Smooth muscle cell (in vitro differentiated cells): ENCODE data around the gene CHIT1. TPM values are rescaled to one million over a fixed set of nuclear protein-coding genes. Genes with fewer than 3 reads are reported as not detected.
"Not testable (repeated sequence)": the region's sequence is repeated elsewhere in the genome, so short reads cannot be mapped to it uniquely, and the experiment has no call there.

ENCODE experiments used
- DNase-seq: peaks from one replicate; lab custom pipeline; 2025; ENCODE audit not compliant: unreplicated experiment; lab: John Stamatoyannopoulos, UW
- H2AFZ ChIP-seq: fragments of 200-600 bp; sonication (generic); 2 replicates; pipeline ENCODE4 v1.6.0; 2016; ENCODE audit warnings: antibody characterized with exemption, low read depth, mild to moderate bottlenecking
- H3F3A ChIP-seq: fragments of 200-600 bp; sonication (generic); 2 replicates; pipeline ENCODE4 v1.6.0; 2017; ENCODE audit warnings: antibody characterized with exemption, low read depth
- H3K27ac ChIP-seq: fragments of 200-600 bp; sonication (generic); 2 replicates; pipeline ENCODE4 v1.5.1; 2016; ENCODE audit warnings: low read depth, mild to moderate bottlenecking
- H3K27me3 ChIP-seq: fragments of 200-600 bp; sonication (generic); 2 replicates; pipeline ENCODE4 v1.6.1; 2016; ENCODE audit warnings: low read depth, mild to moderate bottlenecking
- H3K36me3 ChIP-seq: fragments of 200-600 bp; sonication (generic); 2 replicates; pipeline ENCODE4 v1.5.1; 2016; ENCODE audit warnings: low read depth
- H3K4me1 ChIP-seq: fragments of 200-600 bp; sonication (generic); 2 replicates; pipeline ENCODE4 v1.5.1; 2016; ENCODE audit warnings: low read depth
- H3K4me2 ChIP-seq: fragments of 200-600 bp; sonication (generic); 2 replicates; pipeline ENCODE4 v1.6.0; 2016; ENCODE audit warnings: mild to moderate bottlenecking
- H3K4me3 ChIP-seq: fragments of 200-600 bp; sonication (generic); 2 replicates; pipeline ENCODE4 v1.5.1; 2016; ENCODE audit warnings: mild to moderate bottlenecking
- H3K79me2 ChIP-seq: fragments of 200-600 bp; sonication (generic); 2 replicates; pipeline ENCODE4 v1.6.0; 2016; ENCODE audit warnings: low read depth, mild to moderate bottlenecking
- H3K9ac ChIP-seq: fragments of 200-600 bp; sonication (generic); 2 replicates; pipeline ENCODE4 v1.6.0; 2016; ENCODE audit warnings: low read depth
- H3K9me3 ChIP-seq: fragments of 200-600 bp; sonication (generic); replicated peaks from 2 replicates; pipeline ENCODE4 v1.5.1; 2016; ENCODE audit warnings: low read depth
- H4K20me1 ChIP-seq: fragments of 200-600 bp; sonication (generic); 2 replicates; pipeline ENCODE4 v1.6.0; 2016; ENCODE audit warnings: low read depth
- WGBS: methylation state at CpG from one replicate; pipeline ENCODE4 v1.1.7; 2016; ENCODE audit warnings: low lambda C conversion rate; 5-methylcytosine and 5-hydroxymethylcytosine counted together
- polyA plus RNA-seq: library from polyadenylated mRNA; unstranded; fragments of >200 nt; fragmentation: Nextera tagmentation; extraction: Ambion mirVana; gene quantifications from 2 replicates; pipeline ENCODE4 v1.2.1, GENCODE V29; 2016
- total RNA-seq: library from RNA; depleted of rRNA; stranded (reverse); fragments of >200 nt; gene quantifications from 2 replicates; pipeline ENCODE4 v1.2.3, GENCODE V29; 2014
- TF ChIP-seq, protein P1 (sequence below): fragments of 200-600 bp; sonication (generic); IDR thresholded peaks from 2 replicates; pipeline ENCODE4 v1.5.1; 2017; ENCODE audit warnings: borderline replicate concordance, mild to moderate bottlenecking, antibody characterized with exemption; ENCODE audit not compliant: insufficient read depth, poor library complexity, severe bottlenecking

Gene CHIT1
- total and polyA plus RNA-seq, 2 experiments from 2014 or later: not detected

DNA sequence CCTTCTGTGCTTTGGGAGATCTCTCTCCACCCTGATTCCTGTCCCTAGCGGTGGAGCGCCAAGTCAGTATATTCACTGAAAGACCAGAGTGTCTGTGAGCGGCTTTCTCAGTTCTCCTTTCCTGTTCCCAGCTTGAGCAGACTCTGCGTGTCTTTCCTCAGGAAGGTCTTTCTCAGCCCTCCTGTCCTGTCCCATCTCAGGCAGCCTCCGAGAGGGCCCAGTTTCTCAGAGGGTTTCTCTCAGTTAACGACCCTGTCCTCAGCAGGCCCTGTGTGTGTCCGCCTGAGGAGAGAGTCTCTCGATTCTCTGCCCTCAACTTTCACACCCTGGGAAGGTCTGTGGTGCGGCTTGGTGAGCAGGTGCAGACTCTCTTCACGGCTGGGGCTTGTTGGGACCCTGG, 34.0 kb upstream of the CHIT1 start:
- DNase-seq: no peak
- WGBS: 86% methylated on average over 10 of the region's 10 CpGs
- Histone ChIP-seq H3K4me1 (no peaks in the 10 kb centered on the region), H3K79me2 (no peaks in the 10 kb centered on the region), H3K36me3 (no peaks in the 10 kb centered on the region), H3K4me2 (no peak overlapping the region), H4K20me1 (no peaks in the 10 kb centered on the region), H3K9me3 (no peaks in the 10 kb centered on the region), H3K27me3 (peaks cover 4% of the 10 kb centered on the region), H3K4me3 (no peak overlapping the region), H3K9ac (no peak overlapping the region), H2AFZ (no peak overlapping the region), H3K27ac (no peak overlapping the region), H3F3A (no peaks in the 10 kb centered on the region)
- TF ChIP-seq, protein P1, sequence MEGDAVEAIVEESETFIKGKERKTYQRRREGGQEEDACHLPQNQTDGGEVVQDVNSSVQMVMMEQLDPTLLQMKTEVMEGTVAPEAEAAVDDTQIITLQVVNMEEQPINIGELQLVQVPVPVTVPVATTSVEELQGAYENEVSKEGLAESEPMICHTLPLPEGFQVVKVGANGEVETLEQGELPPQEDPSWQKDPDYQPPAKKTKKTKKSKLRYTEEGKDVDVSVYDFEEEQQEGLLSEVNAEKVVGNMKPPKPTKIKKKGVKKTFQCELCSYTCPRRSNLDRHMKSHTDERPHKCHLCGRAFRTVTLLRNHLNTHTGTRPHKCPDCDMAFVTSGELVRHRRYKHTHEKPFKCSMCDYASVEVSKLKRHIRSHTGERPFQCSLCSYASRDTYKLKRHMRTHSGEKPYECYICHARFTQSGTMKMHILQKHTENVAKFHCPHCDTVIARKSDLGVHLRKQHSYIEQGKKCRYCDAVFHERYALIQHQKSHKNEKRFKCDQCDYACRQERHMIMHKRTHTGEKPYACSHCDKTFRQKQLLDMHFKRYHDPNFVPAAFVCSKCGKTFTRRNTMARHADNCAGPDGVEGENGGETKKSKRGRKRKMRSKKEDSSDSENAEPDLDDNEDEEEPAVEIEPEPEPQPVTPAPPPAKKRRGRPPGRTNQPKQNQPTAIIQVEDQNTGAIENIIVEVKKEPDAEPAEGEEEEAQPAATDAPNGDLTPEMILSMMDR: no peak

GRCh38 chr1:203256636-203257035, 27.2 kb upstream of the CHIT1 start:
- not testable (repeated sequence) for H3K4me1 ChIP-seq, H3K9me3 ChIP-seq, H3K27me3 ChIP-seq, H3K36me3 ChIP-seq, H3K9ac ChIP-seq, H2AFZ ChIP-seq, DNase-seq, H3K79me2 ChIP-seq, H3K4me2 ChIP-seq, H3K4me3 ChIP-seq, H4K20me1 ChIP-seq, H3F3A ChIP-seq, H3K27ac ChIP-seq
- 91% methylated on average over 9 of the region's 9 CpGs for WGBS

DNA sequence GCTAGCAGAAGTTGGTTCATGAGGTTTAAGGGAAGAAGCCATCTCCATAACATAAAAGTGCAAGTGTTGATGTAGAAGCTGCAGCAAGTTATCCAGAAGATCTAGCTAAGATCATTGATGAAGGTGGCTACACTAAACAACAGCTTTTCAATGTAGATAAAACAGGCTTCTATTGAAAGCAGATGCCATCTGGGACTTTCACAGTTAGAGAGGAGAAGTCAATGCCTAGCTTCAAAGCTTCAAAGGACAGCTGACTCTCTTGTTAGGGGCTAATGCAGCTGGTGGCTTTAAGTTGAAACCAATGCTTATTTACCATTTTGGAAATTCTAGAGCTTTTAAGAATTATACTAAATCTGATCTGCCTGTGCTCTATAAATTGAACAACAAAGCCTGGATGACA, 25.3 kb upstream of the CHIT1 start:
- H3K9ac ChIP-seq, H3K79me2 ChIP-seq, H3K27ac ChIP-seq, H3F3A ChIP-seq, H3K4me2 ChIP-seq, DNase-seq, H3K36me3 ChIP-seq, H3K4me1 ChIP-seq, H3K9me3 ChIP-seq, H4K20me1 ChIP-seq, H2AFZ ChIP-seq, H3K4me3 ChIP-seq: not testable (repeated sequence)
- H3K27me3 ChIP-seq: peaks cover 11% of the 10 kb centered on the region

- H3F3A ChIP-seq: no peaks in the 10 kb centered on the region
- no peak overlapping the region for H3K4me2 ChIP-seq
- no peak overlapping the region for H2AFZ ChIP-seq
- H3K36me3 ChIP-seq: no peaks in the 10 kb centered on the region
- H3K4me1 ChIP-seq: no peaks in the 10 kb centered on the region
- no peak overlapping the region for H3K27ac ChIP-seq
- no peaks in the 10 kb centered on the region for H3K79me2 ChIP-seq
- TF ChIP-seq, protein P1: no peak
- no peak overlapping the region for H3K4me3 ChIP-seq
- no peaks in the 10 kb centered on the region for H3K9me3 ChIP-seq
- H4K20me1 ChIP-seq: no peaks in the 10 kb centered on the region
- WGBS: 71% methylated on average over 3 of the region's 3 CpGs
- no peak for DNase-seq
- no peak overlapping the region for H3K9ac ChIP-seq
- peaks cover 11% of the 10 kb centered on the region for H3K27me3 ChIP-seq
Observed at GRCh38 chr1:203252678-203253077, 23.2 kb upstream of the CHIT1 start.

DNA sequence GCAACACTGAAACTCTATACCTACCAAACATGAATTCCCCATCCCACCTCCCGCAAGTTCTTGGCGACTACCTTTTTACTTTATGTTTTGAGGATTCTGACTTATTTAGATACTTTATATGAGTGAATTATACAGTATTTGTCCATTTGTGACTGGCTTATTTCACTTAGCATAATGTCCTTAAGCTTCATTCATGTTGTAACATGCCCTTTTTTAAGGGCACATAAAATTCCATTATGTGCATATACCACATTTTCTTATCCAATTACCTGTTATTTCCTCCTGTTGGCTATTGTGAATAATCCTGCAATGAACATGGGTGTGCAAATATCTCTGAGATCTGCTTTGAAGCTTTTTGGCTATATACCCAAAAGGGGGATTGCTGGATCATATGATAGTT, 22.0 kb upstream of the CHIT1 start:
- Histone ChIP-seq H3F3A (no peaks in the 10 kb centered on the region), H3K4me3 (no peak overlapping the region), H3K27ac (no peak overlapping the region), H3K79me2 (no peaks in the 10 kb centered on the region), H3K9me3 (no peaks in the 10 kb centered on the region), H4K20me1 (no peaks in the 10 kb centered on the region), H3K4me1 (no peaks in the 10 kb centered on the region), H3K27me3 (peaks cover 11% of the 10 kb centered on the region), H3K9ac (no peak overlapping the region), H3K4me2 (no peak overlapping the region), H2AFZ (no peak overlapping the region), H3K36me3 (no peaks in the 10 kb centered on the region)
- 99% methylated on average over 2 of the region's 2 CpGs for WGBS
- DNase-seq: no peak
- TF ChIP-seq, protein P1: no peak
